ENCODE data around the gene ZAR1L.
A peak's percentile ranks its signal among the peaks of the same experiment; 100 is the strongest.

Gene ZAR1L

DNA sequence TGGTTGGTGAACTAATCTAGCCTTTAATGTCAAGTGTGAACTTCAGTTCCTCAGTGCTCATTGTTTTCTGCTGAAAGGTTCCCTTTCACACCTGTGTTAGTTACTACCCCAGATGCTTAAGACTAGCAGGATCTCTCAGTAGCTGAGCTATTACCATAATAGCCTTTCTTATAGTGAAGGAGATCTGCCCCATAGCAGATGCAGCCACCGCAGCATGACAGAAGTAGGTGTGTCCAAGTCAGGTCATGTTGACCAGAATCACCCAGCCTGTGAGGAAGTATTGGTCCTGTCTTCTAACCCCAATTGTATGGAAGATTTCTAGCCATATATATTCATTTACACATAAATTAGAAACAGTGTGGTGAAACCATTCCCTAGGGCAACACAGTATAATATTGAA is 37.3 kb downstream of the ZAR1L start:
- H3K27ac ChIP-seq = no peak overlapping the region
- TF ChIP-seq, protein P1, sequence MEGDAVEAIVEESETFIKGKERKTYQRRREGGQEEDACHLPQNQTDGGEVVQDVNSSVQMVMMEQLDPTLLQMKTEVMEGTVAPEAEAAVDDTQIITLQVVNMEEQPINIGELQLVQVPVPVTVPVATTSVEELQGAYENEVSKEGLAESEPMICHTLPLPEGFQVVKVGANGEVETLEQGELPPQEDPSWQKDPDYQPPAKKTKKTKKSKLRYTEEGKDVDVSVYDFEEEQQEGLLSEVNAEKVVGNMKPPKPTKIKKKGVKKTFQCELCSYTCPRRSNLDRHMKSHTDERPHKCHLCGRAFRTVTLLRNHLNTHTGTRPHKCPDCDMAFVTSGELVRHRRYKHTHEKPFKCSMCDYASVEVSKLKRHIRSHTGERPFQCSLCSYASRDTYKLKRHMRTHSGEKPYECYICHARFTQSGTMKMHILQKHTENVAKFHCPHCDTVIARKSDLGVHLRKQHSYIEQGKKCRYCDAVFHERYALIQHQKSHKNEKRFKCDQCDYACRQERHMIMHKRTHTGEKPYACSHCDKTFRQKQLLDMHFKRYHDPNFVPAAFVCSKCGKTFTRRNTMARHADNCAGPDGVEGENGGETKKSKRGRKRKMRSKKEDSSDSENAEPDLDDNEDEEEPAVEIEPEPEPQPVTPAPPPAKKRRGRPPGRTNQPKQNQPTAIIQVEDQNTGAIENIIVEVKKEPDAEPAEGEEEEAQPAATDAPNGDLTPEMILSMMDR (conservative IDR thresholded peaks at IDR 0.05) = no peak

DNA sequence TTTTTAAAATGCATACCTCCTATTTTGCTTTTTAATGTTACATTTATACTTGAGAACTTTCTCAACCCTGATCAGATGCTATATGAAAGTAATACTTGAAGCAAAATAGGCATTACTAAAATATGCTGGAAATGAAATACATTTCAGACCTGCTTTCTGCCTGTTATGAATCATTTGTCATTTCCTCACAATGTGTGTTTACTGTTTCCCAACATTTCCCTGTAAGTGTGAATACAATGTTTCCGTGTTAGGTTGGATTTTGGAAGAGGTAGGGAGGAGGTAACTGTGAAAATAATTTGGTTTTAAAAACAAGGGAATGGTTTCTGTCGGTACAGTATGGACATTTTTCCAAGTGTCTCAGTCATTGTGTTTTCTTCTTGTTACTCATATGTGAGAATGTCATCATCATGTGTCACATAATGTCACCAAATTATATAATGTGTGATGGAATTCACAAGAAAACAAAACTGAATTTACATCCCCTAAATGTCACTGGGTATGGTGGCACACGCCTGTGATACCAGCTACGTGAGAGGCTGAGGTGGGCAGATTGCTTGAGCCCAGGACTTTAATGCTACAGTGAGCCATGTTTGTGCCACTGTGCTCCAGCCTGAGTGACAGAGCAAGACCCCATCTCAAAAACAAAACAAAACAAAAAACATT is 43.0 kb downstream of the ZAR1L start:
- TF ChIP-seq, protein P1 (conservative IDR thresholded peaks at IDR 0.05) = no peak
- no peak for TF ChIP-seq ZFX (IDR thresholded peaks at IDR 0.05)
- H3K27ac ChIP-seq = no peak overlapping the region

DNA sequence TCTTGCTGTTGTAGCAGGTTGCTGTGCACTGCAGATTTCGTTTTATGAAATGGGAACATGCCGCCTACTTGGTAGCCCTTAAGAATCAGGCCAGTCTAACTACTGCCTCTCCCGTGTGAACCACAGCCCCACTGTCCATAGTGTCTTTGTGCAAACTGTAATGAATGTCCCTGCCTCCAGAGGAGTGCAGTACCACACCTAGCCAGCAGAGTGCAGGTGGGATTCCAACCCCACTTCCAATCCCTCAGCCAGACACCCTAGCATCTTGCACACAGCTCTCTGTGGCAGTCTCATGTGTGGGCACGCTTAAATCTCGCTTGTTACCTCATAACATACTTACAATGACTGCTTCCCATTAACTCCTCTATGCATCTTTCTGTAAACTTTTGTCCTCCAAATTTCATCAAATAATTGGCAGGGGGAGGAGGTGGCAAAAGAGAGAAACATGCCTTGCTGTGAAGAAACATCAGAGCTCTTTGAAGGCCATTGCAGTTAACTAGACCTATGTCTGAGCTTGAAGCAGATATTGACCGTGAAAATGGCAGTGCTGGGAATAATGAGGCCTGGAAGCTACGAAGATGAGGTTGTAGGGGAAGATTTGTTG is 47.2 kb downstream of the ZAR1L start:
- no peak overlapping the region for H3K27ac ChIP-seq
- TF ChIP-seq, protein P1 (conservative IDR thresholded peaks at IDR 0.05) = peak; percentile 100
- no peak for TF ChIP-seq ZFX (IDR thresholded peaks at IDR 0.05)

DNA sequence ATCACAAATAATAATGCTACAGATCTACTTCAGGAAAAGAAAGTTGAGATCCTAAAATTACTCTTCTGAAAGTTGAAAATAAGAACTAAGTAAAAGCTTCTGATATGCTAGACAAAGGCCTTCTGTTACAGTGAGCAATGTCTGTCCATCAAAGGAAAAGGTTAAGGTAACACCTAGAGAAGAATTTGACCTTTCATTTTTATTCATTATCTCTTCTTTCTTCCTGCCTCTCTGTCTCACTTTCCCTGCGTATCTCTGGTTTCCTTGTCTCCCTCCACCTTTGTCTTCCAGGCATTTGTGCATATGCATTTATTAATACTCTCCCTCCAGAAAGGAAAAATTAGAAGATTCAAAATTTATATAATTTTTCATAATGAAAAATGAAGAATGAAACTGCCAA is 49.0 kb downstream of the ZAR1L start:
- TF ChIP-seq ZFX (IDR thresholded peaks at IDR 0.05) = no peak
- TF ChIP-seq, protein P1 (conservative IDR thresholded peaks at IDR 0.05) = no peak
- no peak overlapping the region for H3K27ac ChIP-seq

DNA sequence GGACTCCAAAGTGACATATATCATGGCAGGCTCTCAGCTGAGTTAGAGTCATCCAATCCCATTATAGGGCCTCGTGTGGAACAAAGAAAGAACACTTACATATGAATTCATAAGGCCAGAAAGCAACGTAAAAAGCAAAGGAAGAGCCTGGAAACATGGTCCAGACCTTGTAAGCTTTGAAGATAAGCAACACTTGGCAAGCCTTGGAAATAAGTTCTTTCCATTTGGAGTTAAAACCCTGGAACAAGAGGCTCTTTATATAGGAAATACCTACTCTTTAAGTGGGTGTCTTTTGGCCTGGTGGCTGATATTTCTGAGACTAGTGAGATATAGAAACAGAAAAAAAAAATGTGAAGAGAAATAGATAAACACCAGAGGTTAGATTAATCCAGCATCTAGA is 49.4 kb downstream of the ZAR1L start:
- no peak overlapping the region for H3K27ac ChIP-seq
- TF ChIP-seq ZFX (IDR thresholded peaks at IDR 0.05) = no peak
- TF ChIP-seq, protein P1 (conservative IDR thresholded peaks at IDR 0.05) = no peak

DNA sequence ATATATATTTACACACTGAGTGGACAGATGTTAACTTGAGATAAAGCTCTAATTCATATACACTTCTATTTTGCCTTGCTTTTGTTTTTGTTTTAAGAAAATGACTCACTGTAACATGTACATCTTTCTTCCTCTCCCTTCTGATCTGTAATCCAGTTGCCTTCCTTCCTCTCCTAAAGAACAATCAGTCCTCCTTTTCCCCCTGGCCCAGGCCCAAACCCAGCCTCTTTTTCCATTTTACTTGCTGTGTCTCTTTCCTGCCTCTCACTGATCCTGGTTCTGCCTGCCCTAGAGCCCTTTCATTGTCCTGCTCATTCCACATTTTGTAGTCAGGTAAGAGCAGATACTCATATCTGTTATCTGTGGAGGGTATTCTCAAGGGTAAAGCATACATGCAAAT is 50.8 kb downstream of the ZAR1L start:
- H3K27ac ChIP-seq = no peak overlapping the region; the same call in 1 of the 2 replicates
- no peak for TF ChIP-seq ZFX (IDR thresholded peaks at IDR 0.05)
- TF ChIP-seq, protein P1 (conservative IDR thresholded peaks at IDR 0.05) = no peak

DNA sequence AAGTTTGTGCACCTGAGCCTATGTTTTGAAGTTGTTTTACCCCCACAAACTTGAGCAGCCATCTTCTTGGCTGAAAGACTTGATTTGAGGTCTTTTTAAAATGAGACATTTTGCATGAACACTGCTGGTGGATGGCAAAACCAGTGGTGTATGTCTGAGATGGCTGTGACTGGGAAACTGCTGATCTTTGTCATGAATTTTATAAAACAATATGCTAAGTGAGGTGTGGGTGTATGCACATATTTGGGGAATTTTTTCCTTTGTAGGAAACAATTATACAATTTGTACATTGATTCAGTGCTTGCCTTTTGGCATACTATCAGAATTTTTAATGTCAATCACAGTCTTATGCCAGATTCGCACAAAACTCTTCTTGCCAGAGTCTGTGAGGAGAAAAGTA is 52.5 kb downstream of the ZAR1L start:
- TF ChIP-seq ZFX (IDR thresholded peaks at IDR 0.05) = no peak
- TF ChIP-seq, protein P1 (conservative IDR thresholded peaks at IDR 0.05) = 0 out of 2 replicates have a peak, but pooled peaks have one; percentile 4
- H3K27ac ChIP-seq = no peak overlapping the region

All from C4-2B (cell line).